Ovary (tissue), 3 donors: Measurements from ENCODE around the gene PDSS2.
"Not testable (repeated sequence)": the region's sequence is repeated elsewhere in the genome, so short reads cannot be mapped to it uniquely, and the experiment has no call there.

Experiments
- CTCF ChIP-seq, 3 donors: fragments of 450-650 bp in 2 of 3; fragments of 200-600 bp in 1 of 3; IDR thresholded peaks; one replicate each; pipeline versions ENCODE4 v1.5.1 to v1.8.0; 2016 to 2022; ENCODE audit warnings: antibody characterized with exemption in 3 of 3, mild to moderate bottlenecking in 1 of 3
- EP300 ChIP-seq: sonication (generic); formaldehyde crosslinking; IDR thresholded peaks from one replicate; pipeline ENCODE4 v1.6.1; 2017; ENCODE audit warnings: antibody characterized with exemption
- donor health status: DM: no; HTN: no; CAD: no.

- not testable (repeated sequence) for TF ChIP-seq CTCF (IDR thresholded peaks at IDR 0.05); EP300
These were observed 264.6 kb downstream of the PDSS2 start for GRCh38 chr6:107194723-107195122.
